ENCODE data around the gene PNKD. TPM values are rescaled to one million over a fixed set of nuclear protein-coding genes. Genes with fewer than 3 reads are reported as not detected.
A peak's percentile ranks its signal among the peaks of the same experiment; 100 is the strongest.

Gene PNKD
- total RNA-seq, 1 donor from 2014 or later = 72.9 TPM

- ATAC-seq (ENCODE audit: poor library complexity) (no peak), DNase-seq (no peak)
- intact Hi-C loops (cut with DNase I) = no loop called here
These were observed 104.5 kb downstream of the PNKD start for GRCh38 chr2:218374795-218375194.

GRCh38 chr2:218375212-218375611 is 104.9 kb downstream of the PNKD start:
- intact Hi-C loops (cut with DNase I) = no loop called here
- ATAC-seq (ENCODE audit: poor library complexity) (no peak), DNase-seq (no peak)

GRCh38 chr2:218378053-218378452 is 107.7 kb downstream of the PNKD start:
- ATAC-seq (ENCODE audit: poor library complexity) = no peak
- intact Hi-C loops (cut with DNase I) = no loop called here
- no peak for DNase-seq

GRCh38 chr2:218381916-218382366 is 111.6 kb downstream of the PNKD start, which contains the start of gene SLC11A1:
TSS of gene SLC11A1 (plus strand) at chr2:218382273. CDS start at chr2:218382369, 96 bp downstream.
- DNase-seq (peak; percentile 83), ATAC-seq (ENCODE audit: poor library complexity) (peak; percentile 76)
- intact Hi-C loops (cut with DNase I) = no loop called here

- ATAC-seq (ENCODE audit: poor library complexity) (no peak), DNase-seq (no peak)
- intact Hi-C loops (cut with DNase I) = no loop called here
These were observed 112.5 kb downstream of the PNKD start for GRCh38 chr2:218382785-218383184.

GRCh38 chr2:218383892-218384519 is 113.7 kb downstream of the PNKD start:
- ATAC-seq (ENCODE audit: poor library complexity) (no peak), DNase-seq (no peak)
- intact Hi-C loops (cut with DNase I) = no loop called here

- ATAC-seq (ENCODE audit: poor library complexity) = no peak
- DNase-seq = no peak
These were observed 114.7 kb downstream of the PNKD start for GRCh38 chr2:218384975-218385374.

GRCh38 chr2:218386505-218387368 is 116.4 kb downstream of the PNKD start:
- ATAC-seq (ENCODE audit: poor library complexity) (no peak), DNase-seq (no peak)
- intact Hi-C loops (cut with DNase I) = no loop called here

More at GRCh38 chr2:218384975-218385374, 114.7 kb downstream of the PNKD start:
- intact Hi-C loops (cut with DNase I) = no loop called here

- ATAC-seq (ENCODE audit: poor library complexity) (peak; percentile 88), DNase-seq (peak; percentile 74)
- intact Hi-C loops (cut with DNase I) = no loop called here
These were observed 117.3 kb downstream of the PNKD start for GRCh38 chr2:218387369-218388194.

- ATAC-seq (ENCODE audit: poor library complexity) = no peak
- intact Hi-C loops (cut with DNase I) = no loop called here
These were observed 119.2 kb downstream of the PNKD start for GRCh38 chr2:218389333-218390150.

GRCh38 chr2:218391202-218391601 is 120.9 kb downstream of the PNKD start:
- DNase-seq (no peak), ATAC-seq (ENCODE audit: poor library complexity) (no peak)
- intact Hi-C loops (cut with DNase I) = no loop called here

More at GRCh38 chr2:218389333-218390150, 119.2 kb downstream of the PNKD start:
- DNase-seq = peak; percentile 23

GRCh38 chr2:218392459-218392858 is 122.1 kb downstream of the PNKD start:
- intact Hi-C loops (cut with DNase I) = no loop called here
- ATAC-seq (ENCODE audit: poor library complexity) = no peak
- DNase-seq = no peak

- ATAC-seq (ENCODE audit: poor library complexity) (no peak), DNase-seq (peak; percentile 40)
- intact Hi-C loops (cut with DNase I) = no loop called here
These were observed 122.7 kb downstream of the PNKD start for GRCh38 chr2:218392891-218393462.

GRCh38 chr2:218393750-218394290 is 123.5 kb downstream of the PNKD start:
- peak; percentile 46 for DNase-seq
- no peak for ATAC-seq (ENCODE audit: poor library complexity)
- intact Hi-C loops (cut with DNase I) = no loop called here

GRCh38 chr2:218394298-218395089 is 124.2 kb downstream of the PNKD start:
- intact Hi-C loops (cut with DNase I) = loop anchor here (5.0 kb wide), 1 partner anchor 107 kb away; no protein-coding TSS in a partner anchor
- DNase-seq (peak; percentile 46), ATAC-seq (ENCODE audit: poor library complexity) (no peak)

- ATAC-seq (ENCODE audit: poor library complexity) (no peak), DNase-seq (no peak)
- intact Hi-C loops (cut with DNase I) = loop anchor here (5.0 kb wide), 1 partner anchor 108 kb away; no protein-coding TSS in a partner anchor
These were observed 124.7 kb downstream of the PNKD start for GRCh38 chr2:218395090-218395444.

- ATAC-seq (ENCODE audit: poor library complexity) = no peak
- DNase-seq = peak; percentile 54
- intact Hi-C loops (cut with DNase I) = loop anchor here (5.0 kb wide), 1 partner anchor 108 kb away; no protein-coding TSS in a partner anchor
These were observed 125.1 kb downstream of the PNKD start for GRCh38 chr2:218395456-218395825.
